H9 (cell line): ENCODE data around the gene CYB5R3. TPM values are rescaled to one million over a fixed set of nuclear protein-coding genes. Genes with fewer than 3 reads are reported as not detected.

Experiments
- DNase-seq: peaks from one replicate; pipeline ENCODE4 v3.0.0-alpha.2; 2017
- H2AFZ ChIP-seq: one replicate; pipeline ENCODE4 v1.6.1; 2013; ENCODE audit warnings: mild to moderate bottlenecking, low read length, control low read depth, moderate library complexity
- H2AK5ac ChIP-seq: 2 replicates; pipeline ENCODE4 v1.6.1; 2013; ENCODE audit warnings: low read length, control low read depth, mixed read lengths; ENCODE audit not compliant: insufficient read length
- H2BK120ac ChIP-seq: one replicate; pipeline ENCODE4 v1.6.1; 2013; ENCODE audit warnings: low read depth, mild to moderate bottlenecking, low read length, control low read depth, inconsistent platforms; ENCODE audit not compliant: poor library complexity, severe bottlenecking
- H2BK12ac ChIP-seq: 2 replicates; pipeline ENCODE4 v1.6.1; 2013; ENCODE audit warnings: low read length, control low read depth, mixed read lengths, low read depth; ENCODE audit not compliant: insufficient read length
- H2BK15ac ChIP-seq: 2 replicates; pipeline ENCODE4 v1.6.1; 2013; ENCODE audit warnings: low read depth, low read length, control low read depth
- H2BK20ac ChIP-seq: one replicate; pipeline ENCODE4 v1.6.1; 2013; ENCODE audit warnings: low read depth, mild to moderate bottlenecking, low read length, control low read depth, inconsistent platforms; ENCODE audit not compliant: poor library complexity, severe bottlenecking
- H2BK5ac ChIP-seq: 2 replicates; pipeline ENCODE4 v1.6.1; 2013; ENCODE audit warnings: low read length, control low read depth, mixed read lengths; ENCODE audit not compliant: insufficient read length
- H3K14ac ChIP-seq: 2 replicates; pipeline ENCODE4 v1.6.1; 2013; ENCODE audit warnings: low read length, control low read depth; ENCODE audit not compliant: insufficient read depth
- H3K18ac ChIP-seq: 2 replicates; pipeline ENCODE4 v1.6.1; 2013; ENCODE audit warnings: low read depth, mild to moderate bottlenecking, mixed read lengths, low read length, control low read depth; ENCODE audit not compliant: insufficient read length
- H3K23ac ChIP-seq: 2 replicates; pipeline ENCODE4 v1.6.1; 2013; ENCODE audit warnings: low read length, control low read depth, mixed read lengths, low read depth; ENCODE audit not compliant: insufficient read length
- H3K23me2 ChIP-seq: 2 replicates; pipeline ENCODE4 v1.6.1; 2013; ENCODE audit warnings: low read depth, mild to moderate bottlenecking, mixed read lengths, low read length, control low read depth; ENCODE audit not compliant: insufficient read length, poor library complexity, severe bottlenecking
- H3K27ac ChIP-seq: 2 replicates; pipeline ENCODE4 v1.5.1; 2013; ENCODE audit warnings: low read length, control low read depth, mixed read lengths, low read depth; ENCODE audit not compliant: insufficient read length
- H3K27me3 ChIP-seq: 2 replicates; pipeline ENCODE4 v1.6.1; 2013; ENCODE audit warnings: low read length, control low read depth, inconsistent platforms; ENCODE audit not compliant: insufficient read depth
- H3K4ac ChIP-seq: 2 replicates; pipeline ENCODE4 v1.6.1; 2013; ENCODE audit warnings: low read depth, mild to moderate bottlenecking, control low read depth, inconsistent platforms, low read length, moderate library complexity
- H3K4me1 ChIP-seq: 2 replicates; pipeline ENCODE4 v1.6.1; 2013; ENCODE audit warnings: low read length, control low read depth, inconsistent platforms; ENCODE audit not compliant: insufficient read depth
- H3K4me2 ChIP-seq: 2 replicates; pipeline ENCODE4 v1.6.1; 2013; ENCODE audit warnings: low read length, control low read depth, mixed read lengths; ENCODE audit not compliant: insufficient read length, insufficient read depth
- H3K56ac ChIP-seq: 2 replicates; pipeline ENCODE4 v1.6.1; 2013; ENCODE audit warnings: low read depth, mild to moderate bottlenecking, mixed read lengths, low read length, control low read depth; ENCODE audit not compliant: insufficient read length
- H3K79me1 ChIP-seq: 2 replicates; pipeline ENCODE4 v1.6.1; 2013; ENCODE audit warnings: low read depth, mild to moderate bottlenecking, moderate library complexity, low read length, control low read depth, inconsistent platforms; ENCODE audit not compliant: insufficient read depth, poor library complexity, severe bottlenecking
- H3K79me2 ChIP-seq: 2 replicates; pipeline ENCODE4 v1.6.1; 2013; ENCODE audit warnings: low read length, control low read depth, inconsistent platforms; ENCODE audit not compliant: insufficient read depth
- H3K9ac ChIP-seq: 2 replicates; pipeline ENCODE4 v1.6.1; 2013; ENCODE audit warnings: low read length, control low read depth, mixed read lengths; ENCODE audit not compliant: insufficient read length; ENCODE audit errors: extremely low read depth
- H3K9me3 ChIP-seq: one replicate; pipeline ENCODE4 v1.6.1; 2013; ENCODE audit warnings: low read depth, low read length, inconsistent platforms; ENCODE audit not compliant: control insufficient read depth
- H3T11ph ChIP-seq: one replicate; pipeline ENCODE4 v1.6.1; 2013; ENCODE audit warnings: mild to moderate bottlenecking, low read length, control low read depth, inconsistent platforms
- H4K20me1 ChIP-seq: one replicate; pipeline ENCODE4 v1.6.1; 2013; ENCODE audit not compliant: control insufficient read depth, insufficient read length, insufficient read depth
- H4K5ac ChIP-seq: 2 replicates; pipeline ENCODE4 v1.6.1; 2013; ENCODE audit warnings: low read depth, mild to moderate bottlenecking, mixed read lengths, low read length, control low read depth; ENCODE audit not compliant: insufficient read length
- H4K8ac ChIP-seq: replicated peaks from 2 replicates; pipeline ENCODE4 v1.6.1; 2013; ENCODE audit warnings: low read length, control low read depth, mixed read lengths, low read depth; ENCODE audit not compliant: insufficient read length
- H4K91ac ChIP-seq: 2 replicates; pipeline ENCODE4 v1.6.1; 2013; ENCODE audit warnings: low read depth, mild to moderate bottlenecking, moderate library complexity, mixed read lengths, low read length, control low read depth; ENCODE audit not compliant: insufficient read length
- H3K27ac Mint-ChIP-seq, 3 experiments: 2 replicates in 2 of 3; 3 replicates in 1 of 3; pipeline ENCODE4 v1.8.0; 2020 to 2021; ENCODE audit warnings: mixed read lengths in 3 of 3, mild to moderate bottlenecking in 1 of 3, moderate library complexity in 1 of 3
- H3K27me3 Mint-ChIP-seq: 2 replicates; pipeline ENCODE4 v1.8.0; 2021; ENCODE audit warnings: low read depth, mild to moderate bottlenecking, moderate library complexity, mixed read lengths
- H3K36me3 Mint-ChIP-seq, 3 experiments: 2 replicates in 2 of 3; 3 replicates in 1 of 3; pipeline ENCODE4 v1.8.0; 2020 to 2021; ENCODE audit warnings: low read depth in 3 of 3, mixed read lengths in 3 of 3; ENCODE audit not compliant: insufficient read depth in 1 of 3
- H3K4me1 Mint-ChIP-seq, 2 experiments: 2 replicates each; pipeline ENCODE4 v1.8.0; 2020; ENCODE audit warnings: mixed read lengths in 2 of 2
- H3K4me3 Mint-ChIP-seq, 2 experiments: 2 replicates in 1 of 2; 3 replicates in 1 of 2; pipeline ENCODE4 v1.8.0; 2020 to 2021; ENCODE audit warnings: mild to moderate bottlenecking in 2 of 2, mixed read lengths in 2 of 2, moderate library complexity in 1 of 2
- H3K9me3 Mint-ChIP-seq, 2 experiments: 2 replicates in 1 of 2; 3 replicates in 1 of 2; pipeline ENCODE4 v1.8.0; 2020; ENCODE audit warnings: mild to moderate bottlenecking in 2 of 2, mixed read lengths in 2 of 2, moderate library complexity in 1 of 2
- CTCF ChIP-seq: fragments of 200-600 bp; sonication (generic); conservative IDR thresholded peaks from 3 replicates; pipeline ENCODE4 v1.8.0; 2021; ENCODE audit warnings: antibody characterized with exemption, mild to moderate bottlenecking
- WGBS: extraction: QIAGEN DNeasy Blood & Tissue Kit; methylation state at CpG from one replicate; pipeline ENCODE4 v1.1.7; 2013; ENCODE audit warnings: missing lambda C conversion rate, low lambda C conversion rate, mixed read lengths; ENCODE audit not compliant: insufficient read length; ENCODE audit errors: extremely low coverage; 5-methylcytosine and 5-hydroxymethylcytosine counted together
- total RNA-seq: library from RNA; stranded (reverse); gene quantifications from 2 replicates; pipeline ENCODE4 v1.2.1, GENCODE V29; 2021

Gene CYB5R3
- total RNA-seq, 1 experiment from 2014 or later, result 97.4 TPM

DNA sequence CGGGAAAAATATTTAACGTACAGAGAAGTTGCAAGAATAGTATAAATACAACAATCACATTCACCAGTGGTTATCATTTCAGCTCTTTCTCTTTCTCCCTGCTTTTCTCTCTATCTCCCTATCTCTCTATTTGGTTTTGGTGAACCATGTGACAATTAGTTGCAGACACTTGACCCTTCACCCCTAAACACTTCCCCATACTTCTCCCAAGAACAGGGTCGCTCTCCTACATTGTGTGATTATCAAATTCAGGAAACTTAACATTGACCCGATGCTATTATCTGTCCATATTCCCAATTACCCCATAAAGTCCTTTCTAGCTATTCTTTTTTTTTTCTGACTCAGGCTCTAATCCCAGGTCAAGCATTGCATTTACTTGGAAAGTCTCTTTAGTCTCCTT lies 4.8 kb upstream of the CYB5R3 start:
- no peak for TF ChIP-seq CTCF
- no peak overlapping the region for H2BK120ac ChIP-seq
- H3K9me3 ChIP-seq, result no peaks in the 10 kb centered on the region
- H4K5ac ChIP-seq, result no peak overlapping the region
- H3T11ph ChIP-seq, result no peak overlapping the region
- no peaks in the 10 kb centered on the region for H3K4me1 ChIP-seq
- Mint-ChIP-seq H3K4me1 (peaks cover 0 to 15% of the 10 kb centered on the region in 2 experiments; a peak in 2 of 4 replicates), H3K4me3 (no peak overlapping the region), H3K27me3 (peaks cover 2% of the 10 kb centered on the region; the same call in 1 of the 2 replicates), H3K9me3 (no peaks in the 10 kb centered on the region), H3K27ac (no peak overlapping the region), H3K36me3 (no peaks in the 10 kb centered on the region)
- H3K27me3 ChIP-seq, result no peaks in the 10 kb centered on the region
- DNase-seq, result no peak
- H2BK5ac ChIP-seq, result no peak overlapping the region
- no peak overlapping the region for H3K23ac ChIP-seq
- no peak overlapping the region for H2BK15ac ChIP-seq
- no peak overlapping the region for H2BK20ac ChIP-seq
- H2AFZ ChIP-seq, result no peak overlapping the region
- no peaks in the 10 kb centered on the region for H3K79me1 ChIP-seq
- no peak overlapping the region for H3K9ac ChIP-seq
- no peak overlapping the region for H3K4ac ChIP-seq
- H3K27ac ChIP-seq, result no peak overlapping the region
- no peaks in the 10 kb centered on the region for H3K79me2 ChIP-seq
- WGBS, result no CpG with 5 or more reads among the region's 4 CpGs
- H4K8ac ChIP-seq, result no peak overlapping the region
- H4K91ac ChIP-seq, result no peak overlapping the region
- H2AK5ac ChIP-seq, result no peak overlapping the region
- H4K20me1 ChIP-seq, result no peaks in the 10 kb centered on the region
- no peak overlapping the region for H3K14ac ChIP-seq
- no peak overlapping the region for H3K4me2 ChIP-seq
- no peak overlapping the region for H3K56ac ChIP-seq
- no peak overlapping the region for H2BK12ac ChIP-seq
- H3K23me2 ChIP-seq, result peaks cover 6% of the 10 kb centered on the region
- H3K18ac ChIP-seq, result no peak overlapping the region
